Esophagus muscularis mucosa (tissue), 4 donors: Measurements from ENCODE around the gene CCRL2. TPM values are rescaled to one million over a fixed set of nuclear protein-coding genes. Genes with fewer than 3 reads are reported as not detected.
A peak's percentile ranks its signal among the peaks of the same experiment; 100 is the strongest.

Experiments used
- DNase-seq: peaks from one replicate; pipeline ENCODE4 v3.0.0-alpha.2; 2017; ENCODE audit errors: extremely low spot score
- H3K27ac ChIP-seq, 4 donors: fragments of 200-600 bp; sonication (generic); replicated peaks in 1 of 4; 1 replicate in 3 of 4; 2 replicates in 1 of 4; pipeline ENCODE4 v1.5.1; 2016 to 2019; ENCODE audit warnings: mild to moderate bottlenecking in 1 of 4
- H3K27me3 ChIP-seq, 4 donors: fragments of 200-600 bp; sonication (generic); one replicate each; pipeline versions ENCODE4 v1.5.1 to v1.6.0; 2016 to 2019
- H3K36me3 ChIP-seq, 4 donors: fragments of 200-600 bp; sonication (generic); one replicate each; pipeline ENCODE4 v1.5.1; 2016 to 2019
- H3K4me1 ChIP-seq, 4 donors: fragments of 200-600 bp; sonication (generic); one replicate each; pipeline ENCODE4 v1.5.1; 2016 to 2019
- H3K4me3 ChIP-seq, 4 donors: fragments of 200-600 bp; sonication (generic); 1 replicate in 2 of 4; 2 replicates in 2 of 4; pipeline ENCODE4 v1.5.1; 2016 to 2019; ENCODE audit warnings: mild to moderate bottlenecking in 4 of 4, moderate library complexity in 1 of 4
- H3K9me3 ChIP-seq, 4 donors: fragments of 200-600 bp; sonication (generic); 1 replicate in 3 of 4; 2 replicates in 1 of 4; pipeline ENCODE4 v1.5.1; 2016 to 2019
- CTCF ChIP-seq, 3 experiments: fragments of 200-600 bp in 2 of 3; fragments of 450-650 bp in 1 of 3; sonication (generic) in 2 of 3; IDR thresholded peaks; one replicate each; pipeline ENCODE4 v1.5.1; 2017 to 2019; ENCODE audit warnings: antibody characterized with exemption in 3 of 3, mild to moderate bottlenecking in 2 of 3, moderate library complexity in 1 of 3
- EP300 ChIP-seq: sonication (generic); formaldehyde crosslinking; IDR thresholded peaks from one replicate; pipeline ENCODE4 v1.6.1; 2017; ENCODE audit warnings: antibody characterized with exemption
- POLR2A ChIP-seq: fragments of 450-650 bp; IDR thresholded peaks from one replicate; pipeline ENCODE4 v1.6.1; 2017; ENCODE audit warnings: antibody characterized with exemption, moderate library complexity, mild to moderate bottlenecking, low read depth
- POLR2AphosphoS5 ChIP-seq, 2 donors: sonication (generic); formaldehyde crosslinking; IDR thresholded peaks; one replicate each; pipeline ENCODE4 v1.6.1; 2017; ENCODE audit warnings: antibody characterized with exemption in 2 of 2
- WGBS: methylation state at CpG from one replicate; pipeline ENCODE4 v1.1.5; 2018; 5-methylcytosine and 5-hydroxymethylcytosine counted together
- intact Hi-C: fragments of 100-400 bp; cut with DNase I; formaldehyde crosslinking; loops from one replicate; pipeline ENCODE4 v1.15.1; 2023
- total RNA-seq, 4 donors: library from RNA; depleted of rRNA; stranded (reverse); fragments of >200 nt; gene quantifications; one replicate each; pipeline versions ENCODE4 v1.1.0 to v1.2.1, GENCODE V29; 2016

The CCRL2 gene
- total RNA-seq, 4 donors from 2014 or later = 1.1 to 3.0 (median 2.0) TPM

GRCh38 chr3:46405301-46406019 is 1.6 kb upstream of the CCRL2 start:
- H3K4me3 ChIP-seq = no peak overlapping the region
- peaks cover 0 to 17% (median 0%) of the 10 kb centered on the region in 4 donors for H3K27me3 ChIP-seq
- no peak for DNase-seq
- intact Hi-C loops = no loop called here
- H3K27ac ChIP-seq = peak overlapping the region; percentile 54 to 71 (median 60)
- no peaks in the 10 kb centered on the region for H3K9me3 ChIP-seq
- H3K36me3 ChIP-seq = no peaks in the 10 kb centered on the region
- WGBS = 49% methylated on average over 11 of the region's 11 CpGs
- no peak for TF ChIP-seq POLR2A
- TF ChIP-seq EP300 = no peak
- TF ChIP-seq POLR2AphosphoS5 (IDR thresholded peaks at IDR 0.05) = no peak
- TF ChIP-seq CTCF (IDR thresholded peaks at IDR 0.05) = no peak
- peaks cover 10 to 12% (median 11%) of the 10 kb centered on the region in 4 donors for H3K4me1 ChIP-seq

GRCh38 chr3:46406443-46406787 is 644 bp upstream of the CCRL2 start:
- WGBS = 65% methylated on average over 4 of the region's 4 CpGs
- DNase-seq = no peak
- H3K4me1 ChIP-seq = peaks cover 10 to 12% (median 11%) of the 10 kb centered on the region in 4 donors

GRCh38 chr3:46407970-46408369 is 911 bp downstream of the CCRL2 start:
- no peak for DNase-seq
- peak overlapping the region in 2 of 4 donors; percentile 29 to 50 for H3K4me3 ChIP-seq
- peaks cover 10 to 19% (median 14%) of the 10 kb centered on the region in 4 donors for H3K4me1 ChIP-seq
- no peaks in the 10 kb centered on the region for H3K9me3 ChIP-seq
- TF ChIP-seq POLR2AphosphoS5 (IDR thresholded peaks at IDR 0.05) = no peak
- no peak for TF ChIP-seq CTCF (IDR thresholded peaks at IDR 0.05)
- no peak for TF ChIP-seq POLR2A
- no peak for TF ChIP-seq EP300
- intact Hi-C loops = no loop called here
- WGBS = 77% methylated on average over 7 of the region's 7 CpGs
- peaks cover 0 to 17% (median 0%) of the 10 kb centered on the region in 4 donors for H3K27me3 ChIP-seq
- no peaks in the 10 kb centered on the region for H3K36me3 ChIP-seq
- H3K27ac ChIP-seq = peak overlapping the region; percentile 54 to 71 (median 60)

More at GRCh38 chr3:46406443-46406787, 644 bp upstream of the CCRL2 start:
- no peak overlapping the region for H3K4me3 ChIP-seq
- H3K36me3 ChIP-seq = no peaks in the 10 kb centered on the region
- H3K9me3 ChIP-seq = no peaks in the 10 kb centered on the region
- peaks cover 0 to 17% (median 0%) of the 10 kb centered on the region in 4 donors for H3K27me3 ChIP-seq
- TF ChIP-seq CTCF (IDR thresholded peaks at IDR 0.05) (no peak), POLR2A (no peak), POLR2AphosphoS5 (IDR thresholded peaks at IDR 0.05) (no peak), EP300 (no peak)
- intact Hi-C loops = no loop called here
- H3K27ac ChIP-seq = peak overlapping the region; percentile 54 to 71 (median 60)

GRCh38 chr3:46408853-46409252 is 1.8 kb downstream of the CCRL2 start:
- H3K27ac ChIP-seq = no peak overlapping the region
- WGBS = 88% methylated on average over 7 of the region's 7 CpGs

More at GRCh38 chr3:46408853-46409252, 1.8 kb downstream of the CCRL2 start:
- Histone ChIP-seq H3K4me1 (peaks cover 10 to 25% (median 16%) of the 10 kb centered on the region in 4 donors), H3K4me3 (no peak overlapping the region), H3K36me3 (no peaks in the 10 kb centered on the region), H3K9me3 (no peaks in the 10 kb centered on the region), H3K27me3 (peaks cover 0 to 13% (median 0%) of the 10 kb centered on the region in 4 donors)
- TF ChIP-seq POLR2AphosphoS5 (IDR thresholded peaks at IDR 0.05) (no peak), EP300 (no peak), CTCF (IDR thresholded peaks at IDR 0.05) (no peak)
- no peak for DNase-seq
- intact Hi-C loops = no loop called here
